A549 treated with dexamethasone at 1 μM for 4 hours (cell line): ENCODE measurements around the gene LRAT. TPM values are rescaled to one million over a fixed set of nuclear protein-coding genes. Genes with fewer than 3 reads are reported as not detected.

ENCODE experiments used
- total RNA-seq: library from RNA; stranded (reverse); fragments of 200-300 nt; extraction: Qiagen RNA extraction; gene quantifications from 5 replicates; pipeline ENCODE4 v1.2.3, GENCODE V29; 2022

LRAT gene
- total RNA-seq: 0.07 to 0.11 TPM (median 0.08 TPM) in 3 of 5 replicates, not detected in the others

GRCh38 chr4:154743683-154744340, at the start of gene LRAT:
Gene LRAT, plus strand, starts transcription at chr4:154744000. Its CDS starts 327 bp downstream, at chr4:154744327.

GRCh38 chr4:154781126-154781982, 37.6 kb downstream of the LRAT start, which contains the start of gene RBM46:
Gene RBM46, plus strand, starts transcription at chr4:154781272. Its CDS starts 15,481 bp downstream, at chr4:154796753.

Other genes with a start within 250 kb of the LRAT start
- gene PLRG1, start 193.6 kb upstream of the LRAT start, total RNA-seq: 48.8 to 59.9 TPM (median 55.0 TPM) in 5 replicates
- gene FGB, start 181.0 kb upstream of the LRAT start, total RNA-seq: 17.5 to 27.3 TPM (median 22.1 TPM) in 5 replicates
- 20.0 to 25.7 TPM (median 20.2 TPM) in 5 replicates for gene FGA, start 153.3 kb upstream of the LRAT start, total RNA-seq
- gene FGG, start 131.3 kb upstream of the LRAT start, total RNA-seq: 5.0 to 8.7 TPM (median 5.7 TPM) in 5 replicates
- gene RBM46, start 37.3 kb downstream of the LRAT start, total RNA-seq: not detected in 5 replicates